SK-N-SH (cell line): ENCODE measurements around the gene GTSF1L.

ENCODE experiments used
- CTCF ChIP-seq: fragments of 200-600 bp; sonication (generic); IDR thresholded peaks from 2 replicates; pipeline ENCODE4 v1.6.1; 2017; ENCODE audit warnings: antibody characterized with exemption, mild to moderate bottlenecking, moderate library complexity
- ELF1 ChIP-seq: IDR thresholded peaks from 2 replicates; pipeline ENCODE4 v1.4.0; 2012
- EP300 ChIP-seq, 2 experiments: IDR thresholded peaks; 2 replicates each; pipeline versions ENCODE4 v1.4.0 to v1.6.1; 2012; ENCODE audit warnings: borderline replicate concordance in 1 of 2, low read depth in 1 of 2, low read length in 1 of 2
- FOSL2 ChIP-seq: IDR thresholded peaks from 2 replicates; pipeline ENCODE4 v1.4.0; 2012; ENCODE audit warnings: low read depth, mild to moderate bottlenecking, moderate library complexity, borderline replicate concordance
- FOXJ3 ChIP-seq: sonication (generic); formaldehyde crosslinking; IDR thresholded peaks from 2 replicates; pipeline ENCODE4 v1.5.1; 2020; ENCODE audit warnings: mild to moderate bottlenecking, missing genetic modification reagents
- JUND ChIP-seq: IDR thresholded peaks from 2 replicates; pipeline ENCODE4 v1.4.0; 2012
- MEF2A ChIP-seq: IDR thresholded peaks from 2 replicates; pipeline ENCODE4 v1.4.0; 2012; ENCODE audit warnings: low read depth, borderline replicate concordance
- MXI1 ChIP-seq: IDR thresholded peaks from 2 replicates; pipeline ENCODE4 v1.6.1; 2012; ENCODE audit warnings: mild to moderate bottlenecking, low read depth, low read length, improper control_type of control experiment
- NFIC ChIP-seq: IDR thresholded peaks from 2 replicates; pipeline ENCODE4 v1.4.0; 2012; ENCODE audit warnings: borderline replicate concordance
- PBX3 ChIP-seq: IDR thresholded peaks from 2 replicates; pipeline ENCODE4; 2012
- POLR2AphosphoS5 ChIP-seq: IDR thresholded peaks from 2 replicates; pipeline ENCODE4 v1.6.1; 2012; ENCODE audit warnings: low read depth, low read length
- SIN3A ChIP-seq: IDR thresholded peaks from 2 replicates; pipeline ENCODE4 v1.6.1; 2012; ENCODE audit warnings: low read depth, mild to moderate bottlenecking, low read length, moderate library complexity, borderline replicate concordance

GRCh38 chr20:43752051-43752360, 25.2 kb upstream of the GTSF1L start:
- TF ChIP-seq FOSL2 (no peak), MXI1 (no peak), JUND (no peak), POLR2AphosphoS5 (no peak), ELF1 (no peak), CTCF (no peak), PBX3 (no peak), SIN3A (no peak), EP300 (IDR thresholded peaks at IDR 0.05; ENCODE audit: borderline replicate concordance in 1 of 2, low read depth in 1 of 2, low read length in 1 of 2) (no peak), FOXJ3 (CRISPR knock-in tag) (no peak), NFIC (no peak), MEF2A (no peak)
